ENCODE measurements around the gene TBATA. TPM values are rescaled to one million over a fixed set of nuclear protein-coding genes. Genes with fewer than 3 reads are reported as not detected.

The TBATA gene
- total and polyA plus RNA-seq, 2 of the 8 experiments (the other 6 are each of a cell fraction or from before 2014, with no cell fraction given) = not detected

GRCh38 chr10:70751356-70751755, 33.8 kb downstream of the TBATA start (continued):
- TF ChIP-seq RBBP5 (IDR thresholded peaks at IDR 0.05; ENCODE audit: borderline replicate concordance, low read depth, low read length) = no peak
- TF ChIP-seq TAF7 (optimal IDR thresholded peaks at IDR 0.05; ENCODE audit: borderline replicate concordance, low read depth, low read length) = no peak
- no peak for TF ChIP-seq RNF2 (IDR thresholded peaks at IDR 0.05; ENCODE audit: borderline replicate concordance, low read depth, low read length, missing control alignments, poor library complexity, severe bottlenecking)
- no peak for TF ChIP-seq EP300 (IDR thresholded peaks at IDR 0.05; ENCODE audit: borderline replicate concordance in 1 of 2, low read depth in 2 of 2, low read length in 2 of 2)

Measured in H1 (cell line).